GM12878 (cell line): Measurements from ENCODE around the gene HOXD11.

ENCODE experiments used
- ASH2L ChIP-seq: fragments of 300-600, 200-600 bp; sonication (generic); IDR thresholded peaks from 2 replicates; pipeline ENCODE4 v1.6.1; 2017; ENCODE audit warnings: low read depth, mild to moderate bottlenecking, borderline replicate concordance
- FOS ChIP-seq: IDR thresholded peaks from 3 replicates; pipeline ENCODE4 v1.6.1; 2011; ENCODE audit warnings: borderline replicate concordance; ENCODE audit not compliant: insufficient read length; ENCODE audit errors: extremely low read depth
- JUND ChIP-seq: IDR thresholded peaks from 2 replicates; pipeline ENCODE4 v1.6.1; 2012; ENCODE audit warnings: low read depth, mild to moderate bottlenecking, low read length, improper control_type of control experiment, moderate library complexity
- KLF5 ChIP-seq: fragments of 450-650 bp; IDR thresholded peaks from 2 replicates; pipeline ENCODE4 v1.6.1; 2014; ENCODE audit warnings: mild to moderate bottlenecking; ENCODE audit not compliant: partially characterized antibody
- POLR2A ChIP-seq: IDR thresholded peaks from 2 replicates; pipeline ENCODE4 v1.6.1; 2011; ENCODE audit warnings: low read depth, mild to moderate bottlenecking, low read length
- TAF1 ChIP-seq: IDR thresholded peaks from 2 replicates; pipeline ENCODE4 v1.6.1; 2011; ENCODE audit warnings: mild to moderate bottlenecking, low read depth, low read length, borderline replicate concordance
- TCF12 ChIP-seq: IDR thresholded peaks from 2 replicates; pipeline ENCODE4 v1.6.1; 2011; ENCODE audit warnings: low read depth, mild to moderate bottlenecking, low read length
- TF ChIP-seq, protein P1 (sequence below), 3 experiments: IDR thresholded peaks in 2 of 3; conservative IDR thresholded peaks in 1 of 3; 2 replicates each; pipeline ENCODE4 v1.5.1; 2011; ENCODE audit warnings: low read depth in 3 of 3, low read length in 3 of 3, mild to moderate bottlenecking in 3 of 3, control low read depth in 2 of 3, moderate library complexity in 2 of 3, inconsistent platforms in 1 of 3, mixed read lengths in 1 of 3; ENCODE audit not compliant: control insufficient read depth in 2 of 3, insufficient read depth in 1 of 3; ENCODE audit errors: extremely low read depth in 1 of 3

DNA sequence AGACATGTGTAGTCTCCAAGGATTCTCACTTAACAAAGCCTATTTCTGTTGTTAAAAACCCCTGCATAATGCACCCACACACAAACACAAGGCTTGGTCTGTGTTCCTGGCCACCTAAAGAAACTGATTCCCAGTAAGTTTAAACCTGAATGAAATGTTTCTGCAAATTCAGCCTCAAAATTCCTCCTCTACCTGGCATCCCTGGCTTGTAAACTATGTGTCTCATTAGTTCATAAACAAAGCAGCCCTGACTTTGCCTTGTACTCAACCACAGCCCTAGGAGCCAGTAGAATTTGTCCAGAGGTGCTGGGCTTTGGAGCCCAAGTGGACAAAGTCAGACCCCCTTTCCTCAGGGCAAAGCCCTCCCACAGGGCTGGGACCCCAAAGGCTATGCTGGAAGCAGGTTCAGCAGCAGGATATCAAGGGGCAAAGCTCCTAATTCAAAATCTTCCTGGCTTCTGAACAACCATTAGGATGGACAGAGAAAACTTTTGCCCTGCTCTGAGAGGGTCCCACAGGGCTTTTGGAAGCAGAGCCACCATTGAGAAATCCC, 17.2 kb upstream of the HOXD11 start:
- TF ChIP-seq FOS (no peak), JUND (no peak), TAF1 (no peak), POLR2A (no peak), ASH2L (no peak), TCF12 (no peak), KLF5 (no peak)
- TF ChIP-seq, protein P1, sequence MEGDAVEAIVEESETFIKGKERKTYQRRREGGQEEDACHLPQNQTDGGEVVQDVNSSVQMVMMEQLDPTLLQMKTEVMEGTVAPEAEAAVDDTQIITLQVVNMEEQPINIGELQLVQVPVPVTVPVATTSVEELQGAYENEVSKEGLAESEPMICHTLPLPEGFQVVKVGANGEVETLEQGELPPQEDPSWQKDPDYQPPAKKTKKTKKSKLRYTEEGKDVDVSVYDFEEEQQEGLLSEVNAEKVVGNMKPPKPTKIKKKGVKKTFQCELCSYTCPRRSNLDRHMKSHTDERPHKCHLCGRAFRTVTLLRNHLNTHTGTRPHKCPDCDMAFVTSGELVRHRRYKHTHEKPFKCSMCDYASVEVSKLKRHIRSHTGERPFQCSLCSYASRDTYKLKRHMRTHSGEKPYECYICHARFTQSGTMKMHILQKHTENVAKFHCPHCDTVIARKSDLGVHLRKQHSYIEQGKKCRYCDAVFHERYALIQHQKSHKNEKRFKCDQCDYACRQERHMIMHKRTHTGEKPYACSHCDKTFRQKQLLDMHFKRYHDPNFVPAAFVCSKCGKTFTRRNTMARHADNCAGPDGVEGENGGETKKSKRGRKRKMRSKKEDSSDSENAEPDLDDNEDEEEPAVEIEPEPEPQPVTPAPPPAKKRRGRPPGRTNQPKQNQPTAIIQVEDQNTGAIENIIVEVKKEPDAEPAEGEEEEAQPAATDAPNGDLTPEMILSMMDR (IDR thresholded peaks at IDR 0.05 in 2 of 3, conservative IDR thresholded peaks at IDR 0.05 in 1 of 3; ENCODE audit: control insufficient read depth in 2 of 3, extremely low read depth in 1 of 3, insufficient read depth in 1 of 3, low read depth in 3 of 3, low read length in 3 of 3): no peak
